Ureter (tissue), 1 donor: ENCODE results near the gene TNFRSF19. TPM values are rescaled to one million over a fixed set of nuclear protein-coding genes. Genes with fewer than 3 reads are reported as not detected.
"Not testable (repeated sequence)": the region's sequence is repeated elsewhere in the genome, so short reads cannot be mapped to it uniquely, and the experiment has no call there.

ENCODE experiments used
- DNase-seq: peaks from one replicate; pipeline ENCODE4 v3.0.0-alpha.2; 2020; ENCODE audit warnings: low spot score
- total RNA-seq: library from RNA; stranded (reverse); gene quantifications from one replicate; pipeline ENCODE4 v1.2.4, GENCODE V29; 2023
- donor health status: DM: yes; HTN: yes; CAD: no.

Gene TNFRSF19
- total RNA-seq, 1 donor from 2014 or later, result 4.0 TPM

GRCh38 chr13:23570921-23571315 lies 706 bp downstream of the TNFRSF19 start:
- DNase-seq, result no peak

- DNase-seq, result no peak
These were observed 1.2 kb downstream of the TNFRSF19 start for GRCh38 chr13:23571431-23571830.

GRCh38 chr13:23572836-23573235 lies 2.6 kb downstream of the TNFRSF19 start:
- no peak for DNase-seq

- DNase-seq, result no peak
These were observed 4.4 kb downstream of the TNFRSF19 start for GRCh38 chr13:23574421-23575145.

DNA sequence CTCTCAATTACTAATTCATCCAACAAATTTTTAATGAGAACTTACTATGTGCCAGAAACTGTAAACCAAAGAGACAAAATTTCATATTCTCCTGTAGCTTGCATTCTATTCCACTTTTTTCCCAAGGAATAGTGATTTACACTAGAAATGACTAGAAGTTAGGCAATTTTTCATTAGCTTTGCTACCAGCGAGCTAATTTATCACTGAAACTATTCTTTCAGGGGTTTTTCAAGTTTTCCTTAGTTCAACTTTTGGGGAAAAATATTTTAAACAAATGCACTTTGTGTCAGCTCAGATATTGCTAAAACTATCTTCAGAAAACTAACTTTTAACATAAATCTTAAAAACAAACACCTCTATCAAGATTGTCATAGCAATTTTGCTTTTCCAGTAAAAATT lies 5.4 kb downstream of the TNFRSF19 start:
- no peak for DNase-seq

GRCh38 chr13:23578411-23579071 lies 8.3 kb downstream of the TNFRSF19 start:
- peak; percentile 73 for DNase-seq

- peak; percentile 92 for DNase-seq
These were observed 9.1 kb downstream of the TNFRSF19 start for GRCh38 chr13:23579072-23579895.

GRCh38 chr13:23579896-23580683 lies 9.9 kb downstream of the TNFRSF19 start:
- no peak for DNase-seq

DNA sequence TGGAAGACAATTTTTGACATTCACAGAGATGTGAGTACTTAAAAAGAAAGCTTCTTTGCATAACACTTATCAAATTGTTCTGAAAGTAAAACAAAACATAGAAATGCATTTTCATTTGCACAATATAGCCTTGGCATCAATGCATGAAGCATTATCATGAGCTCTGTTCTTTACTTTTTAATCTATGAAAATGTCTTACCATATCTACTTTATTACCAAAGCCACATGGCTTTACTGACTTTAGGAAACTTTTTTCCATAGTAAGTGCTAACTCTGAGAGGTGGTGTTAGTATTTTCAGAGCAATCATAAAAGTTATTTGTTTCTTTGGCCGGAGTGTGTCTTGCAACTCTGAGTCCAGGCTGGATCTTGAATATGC lies 10.5 kb downstream of the TNFRSF19 start:
- DNase-seq, result no peak

- DNase-seq, result no peak
These were observed 13.3 kb downstream of the TNFRSF19 start for GRCh38 chr13:23583491-23583890.

- no peak for DNase-seq
These were observed 14.1 kb downstream of the TNFRSF19 start for GRCh38 chr13:23584275-23584674.

DNA sequence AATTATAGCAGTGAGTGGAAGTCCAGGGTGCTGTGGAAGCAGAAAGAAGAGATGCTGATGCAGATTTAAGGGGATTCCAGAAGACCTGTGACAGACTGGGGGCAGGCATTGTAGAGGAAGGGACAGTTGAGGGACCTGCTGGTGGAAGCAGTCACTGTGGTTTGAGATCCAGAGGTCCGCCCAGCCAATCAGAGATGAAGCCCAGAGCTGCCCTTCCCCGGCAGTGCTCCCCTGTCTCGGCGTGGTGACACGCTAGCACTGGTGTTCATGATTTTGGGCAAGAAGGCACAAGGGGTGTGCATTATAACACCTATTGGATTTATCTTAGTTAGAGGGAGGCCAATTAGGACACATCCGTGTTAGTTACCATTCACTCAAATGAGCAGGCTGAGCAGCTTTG lies 16.1 kb downstream of the TNFRSF19 start:
- no peak for DNase-seq

DNA sequence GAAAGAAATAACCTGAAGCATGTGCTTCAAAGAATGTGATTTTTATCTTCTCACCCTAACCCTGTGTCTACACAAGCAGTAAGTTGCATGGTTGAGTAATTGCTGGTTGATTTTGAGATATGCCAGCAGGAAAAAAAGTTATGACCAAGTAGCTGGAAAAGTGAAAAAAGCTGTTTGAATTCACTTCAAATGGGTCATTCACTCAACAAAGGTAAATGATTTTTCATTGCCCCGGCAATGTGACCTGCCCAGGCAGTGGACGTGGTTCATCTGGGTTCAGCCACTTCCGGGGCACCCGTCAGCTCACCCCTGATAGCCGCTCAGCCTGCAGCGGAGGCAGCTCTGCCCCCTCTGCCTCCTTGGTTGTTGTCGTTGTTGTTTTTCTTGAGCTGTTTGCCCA lies 18.5 kb downstream of the TNFRSF19 start:
- no peak for DNase-seq

- DNase-seq, result no peak
These were observed 22.4 kb downstream of the TNFRSF19 start for GRCh38 chr13:23592596-23592995.

DNA sequence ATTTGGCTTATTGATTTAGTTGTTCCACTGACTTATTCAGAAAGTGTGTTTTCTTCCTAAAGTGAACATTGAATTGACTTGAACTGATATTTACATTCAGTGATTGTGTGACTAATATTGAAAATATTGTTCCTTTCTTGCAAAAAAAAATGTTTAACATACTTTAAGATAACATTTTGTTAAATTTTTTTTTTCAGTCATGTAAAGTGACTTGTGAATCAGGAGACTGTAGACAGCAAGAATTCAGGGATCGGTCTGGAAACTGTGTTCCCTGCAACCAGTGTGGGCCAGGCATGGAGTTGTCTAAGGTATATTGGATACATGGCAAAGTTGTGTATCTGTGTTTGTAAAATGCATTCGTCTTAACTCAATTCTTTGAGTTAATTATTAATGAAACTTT lies 22.9 kb downstream of the TNFRSF19 start:
- DNase-seq, result no peak

- DNase-seq, result not testable (repeated sequence)
These were observed 24.1 kb downstream of the TNFRSF19 start for GRCh38 chr13:23594290-23594689.

DNA sequence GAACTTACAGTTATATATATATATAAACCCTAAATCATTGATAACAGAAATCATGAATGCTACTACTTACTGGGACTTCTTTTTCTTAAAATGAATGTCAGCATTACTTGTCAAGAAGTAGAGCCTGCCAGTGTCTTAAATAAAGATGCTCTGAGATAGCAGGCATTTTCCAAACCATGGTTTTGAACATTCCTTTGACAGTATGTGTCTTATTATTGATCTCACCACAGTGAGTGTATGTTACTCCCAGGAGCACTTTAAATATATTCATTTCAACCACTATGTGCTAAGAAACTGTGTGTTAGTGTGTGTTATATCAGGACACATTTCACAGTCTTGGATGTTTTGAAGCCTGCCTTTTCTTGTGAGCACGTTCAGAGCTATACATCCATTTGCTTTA lies 28.2 kb downstream of the TNFRSF19 start:
- no peak for DNase-seq

GRCh38 chr13:23599083-23599925 lies 29.1 kb downstream of the TNFRSF19 start:
- DNase-seq, result no peak

DNA sequence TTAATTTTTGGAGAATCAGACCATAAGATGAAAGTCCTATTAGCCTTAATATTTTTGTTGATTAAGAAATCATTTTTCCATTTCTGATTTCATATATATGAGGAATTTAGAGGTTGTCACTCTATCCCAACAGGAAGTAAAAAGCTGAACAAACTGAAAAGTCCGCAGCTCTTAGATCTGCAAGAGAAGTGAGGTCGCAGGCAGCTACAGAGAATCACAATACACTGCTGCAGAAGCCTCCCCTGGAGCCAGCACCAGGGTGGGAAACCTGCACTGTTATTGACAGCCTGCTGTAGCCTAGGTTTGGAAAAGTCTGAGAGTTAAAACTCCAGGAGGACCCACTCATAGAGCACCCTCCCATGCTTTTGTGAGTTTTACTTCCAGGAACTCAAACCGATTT lies 29.9 kb downstream of the TNFRSF19 start:
- DNase-seq, result no peak

GRCh38 chr13:23600534-23600933 lies 30.3 kb downstream of the TNFRSF19 start:
- DNase-seq, result no peak

DNA sequence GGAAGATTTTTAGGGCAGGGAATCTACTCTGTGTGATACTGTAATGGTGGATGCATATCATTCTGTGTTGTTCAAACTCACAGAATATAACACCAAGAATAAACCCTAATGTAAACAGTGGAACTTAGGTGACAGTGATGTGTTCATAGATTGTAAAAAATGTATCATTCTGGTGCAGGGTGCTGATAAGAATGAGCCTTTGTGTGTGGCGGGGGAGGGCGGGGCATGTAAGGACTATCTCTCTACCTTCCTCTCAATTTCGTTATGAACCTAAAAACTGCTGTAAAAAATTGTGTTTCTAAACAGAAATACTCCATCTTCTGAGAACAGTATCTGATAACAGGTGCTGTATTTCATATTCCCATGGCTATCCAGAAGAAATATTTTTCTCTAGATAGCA lies 35.6 kb downstream of the TNFRSF19 start:
- no peak for DNase-seq
